H1 (cell line): ENCODE data around the gene CCNB3. TPM values are rescaled to one million over a fixed set of nuclear protein-coding genes. Genes with fewer than 3 reads are reported as not detected.

Source experiments
- CTCF ChIA-PET: fragments of 300-600 bp; sonication (Branson Sonifier 250); formaldehyde crosslinking; loops from one replicate; lab custom pipeline; 2021; ENCODE audit not compliant: partially characterized antibody; lab: Charles Lee
- POLR2A ChIA-PET: fragments of 300-600 bp; sonication (Branson Sonifier 250); formaldehyde crosslinking; loops from one replicate; lab custom pipeline; 2021; ENCODE audit warnings: inconsistent platforms; ENCODE audit not compliant: partially characterized antibody; lab: Charles Lee
- DNase-seq, 2 experiments: peaks; one replicate each; pipeline versions ENCODE4 v3.0.0 to v3.0.0-alpha.2; 2010 to 2022; ENCODE audit warnings: low spot score in 2 of 2, low read depth in 1 of 2, mixed read lengths in 1 of 2
- FAIRE-seq: peaks from 2 replicates; lab custom pipeline; 2011; peaks lifted over from hg19 to GRCh38; lab: Jason Lieb, UNC
- H2AFZ ChIP-seq: 2 replicates; pipeline ENCODE4 v1.8.1; 2012; ENCODE audit warnings: low read length, inconsistent platforms
- H2AK5ac ChIP-seq: 2 replicates; pipeline ENCODE4 v1.6.1; 2013; ENCODE audit warnings: low read depth, low read length
- H2BK120ac ChIP-seq: replicated peaks from 2 replicates; pipeline ENCODE3; 2013; ENCODE audit warnings: low read depth, low read length, inconsistent platforms
- H2BK12ac ChIP-seq: 2 replicates; pipeline ENCODE4 v1.6.1; 2013; ENCODE audit warnings: low read depth, low read length
- H2BK15ac ChIP-seq: 2 replicates; pipeline ENCODE4 v1.6.1; 2013; ENCODE audit warnings: low read length
- H2BK20ac ChIP-seq: 2 replicates; pipeline ENCODE4 v1.6.1; 2013; ENCODE audit warnings: low read length
- H2BK5ac ChIP-seq: 2 replicates; pipeline ENCODE4 v1.6.1; 2013; ENCODE audit warnings: low read depth, low read length
- H3K14ac ChIP-seq: 2 replicates; pipeline ENCODE4 v1.6.1; 2013; ENCODE audit warnings: inconsistent platforms; ENCODE audit not compliant: insufficient read length
- H3K18ac ChIP-seq: 2 replicates; pipeline ENCODE4 v1.6.1; 2013; ENCODE audit warnings: low read length; ENCODE audit errors: extremely low read depth
- H3K23ac ChIP-seq: 2 replicates; pipeline ENCODE4 v1.6.1; 2013; ENCODE audit warnings: inconsistent platforms; ENCODE audit not compliant: insufficient read length
- H3K23me2 ChIP-seq: 2 replicates; pipeline ENCODE4 v1.6.1; 2013; ENCODE audit warnings: low read depth, low read length
- H3K27ac ChIP-seq: 2 replicates; pipeline ENCODE4 v1.6.1; 2011; ENCODE audit warnings: low read depth, low read length, inconsistent platforms
- H3K27me3 ChIP-seq, 4 experiments: replicated peaks in 1 of 4; 1 replicate in 1 of 4; 2 replicates in 3 of 4; pipeline versions ENCODE4 v1.6.1 to v1.8.1; 2011 to 2013; ENCODE audit warnings: low read length in 3 of 4, mild to moderate bottlenecking in 3 of 4, inconsistent platforms in 2 of 4, mixed read lengths in 2 of 4, moderate library complexity in 1 of 4; ENCODE audit not compliant: control insufficient read depth in 3 of 4, insufficient read depth in 3 of 4; ENCODE audit errors: extremely low read depth in 1 of 4
- H3K36me3 ChIP-seq, 4 experiments: 2 replicates each; pipeline versions ENCODE4 v1.6.1 to v1.8.1; 2011 to 2013; ENCODE audit warnings: mild to moderate bottlenecking in 4 of 4, low read length in 3 of 4, moderate library complexity in 2 of 4, control low read depth in 1 of 4, inconsistent platforms in 1 of 4; ENCODE audit not compliant: insufficient read depth in 4 of 4, control insufficient read depth in 2 of 4
- H3K4ac ChIP-seq: replicated peaks from 2 replicates; pipeline ENCODE3; 2013; ENCODE audit warnings: low read length, low read depth, mixed read lengths, inconsistent platforms; ENCODE audit not compliant: insufficient read length
- H3K4me1 ChIP-seq, 4 experiments: replicated peaks in 1 of 4; 1 replicate in 1 of 4; 2 replicates in 3 of 4; pipeline versions ENCODE4 v1.6.1 to v1.8.1; 2011 to 2013; ENCODE audit warnings: low read length in 3 of 4, inconsistent platforms in 2 of 4, mixed read lengths in 1 of 4; ENCODE audit not compliant: insufficient read depth in 4 of 4, control insufficient read depth in 3 of 4
- H3K4me2 ChIP-seq, 2 experiments: 2 replicates each; pipeline versions ENCODE4 v1.6.1 to v1.8.1; 2011 to 2013; ENCODE audit warnings: low read depth in 2 of 2, low read length in 2 of 2, control low read depth in 1 of 2, inconsistent platforms in 1 of 2, mild to moderate bottlenecking in 1 of 2; ENCODE audit not compliant: insufficient read depth in 1 of 2
- H3K4me3 ChIP-seq, 4 experiments: fragments of 200-600, 300-600 bp in 1 of 4; sonication (generic), shearing (Covaris generic), sonication (Bioruptor Twin) in 1 of 4; 2 replicates each; pipeline versions ENCODE4 v1.5.1 to v1.8.1; 2011 to 2016; ENCODE audit warnings: low read length in 4 of 4, low read depth in 3 of 4, control low read depth in 2 of 4, inconsistent platforms in 2 of 4, mild to moderate bottlenecking in 2 of 4, mixed read lengths in 1 of 4, moderate library complexity in 1 of 4; ENCODE audit not compliant: insufficient read depth in 2 of 4; ENCODE audit errors: extremely low read depth in 1 of 4
- H3K56ac ChIP-seq: replicated peaks from 2 replicates; pipeline ENCODE3; 2013; ENCODE audit warnings: low read depth, mild to moderate bottlenecking, mixed read lengths, low read length, inconsistent platforms; ENCODE audit not compliant: insufficient read length
- H3K79me1 ChIP-seq: 2 replicates; pipeline ENCODE4 v1.6.1; 2013; ENCODE audit warnings: low read depth, low read length, control low read depth
- H3K79me2 ChIP-seq, 2 experiments: 2 replicates each; pipeline versions ENCODE4 v1.6.1 to v1.8.1; 2012 to 2013; ENCODE audit warnings: low read length in 2 of 2, mild to moderate bottlenecking in 2 of 2, inconsistent platforms in 1 of 2; ENCODE audit not compliant: insufficient read depth in 2 of 2, control insufficient read depth in 1 of 2
- H3K9ac ChIP-seq, 4 experiments: replicated peaks in 1 of 4; 1 replicate in 1 of 4; 2 replicates in 3 of 4; pipeline versions ENCODE4 v1.6.1 to v1.8.1; 2011 to 2013; ENCODE audit warnings: low read depth in 3 of 4, low read length in 3 of 4, control low read depth in 2 of 4, mild to moderate bottlenecking in 2 of 4, moderate library complexity in 2 of 4, inconsistent platforms in 1 of 4; ENCODE audit errors: extremely low read depth in 1 of 4
- H3K9me3 ChIP-seq, 2 experiments: 2 replicates each; pipeline versions ENCODE4 v1.6.1 to v1.8.1; 2012 to 2013; ENCODE audit warnings: mild to moderate bottlenecking in 2 of 2, moderate library complexity in 2 of 2, control low read depth in 1 of 2, inconsistent platforms in 1 of 2, low read depth in 1 of 2, low read length in 1 of 2, mixed read lengths in 1 of 2; ENCODE audit not compliant: insufficient read depth in 2 of 2
- H4K20me1 ChIP-seq, 2 experiments: replicated peaks in 1 of 2; 2 replicates each; pipeline versions ENCODE3 to v1.8.1; 2011 to 2013; ENCODE audit warnings: inconsistent platforms in 2 of 2, low read length in 2 of 2, mild to moderate bottlenecking in 1 of 2; ENCODE audit not compliant: insufficient read depth in 2 of 2, control insufficient read depth in 1 of 2
- H4K5ac ChIP-seq: 2 replicates; pipeline ENCODE4 v1.6.1; 2013; ENCODE audit warnings: low read length, low read depth, mixed read lengths, inconsistent platforms; ENCODE audit not compliant: insufficient read length
- H4K8ac ChIP-seq: 2 replicates; pipeline ENCODE4 v1.8.0; 2013; ENCODE audit warnings: mild to moderate bottlenecking, moderate library complexity, low read length, inconsistent platforms; ENCODE audit not compliant: insufficient read depth; ENCODE audit errors: extremely low read depth
- H4K91ac ChIP-seq: replicated peaks from 2 replicates; pipeline ENCODE3; 2013; ENCODE audit warnings: low read length, mixed read lengths, inconsistent platforms; ENCODE audit not compliant: insufficient read length
- BRCA1 ChIP-seq: IDR thresholded peaks from 2 replicates; pipeline ENCODE4 v1.6.1; 2012; ENCODE audit warnings: low read depth, low read length, improper control_type of control experiment
- RXRA ChIP-seq: IDR thresholded peaks from 2 replicates; pipeline ENCODE4 v1.6.1; 2011; ENCODE audit warnings: low read depth, mild to moderate bottlenecking, low read length, moderate library complexity; ENCODE audit not compliant: insufficient read depth
- SIN3A ChIP-seq, 2 experiments: IDR thresholded peaks in 1 of 2; conservative IDR thresholded peaks in 1 of 2; 2 replicates each; pipeline ENCODE4 v1.6.1; 2011 to 2012; ENCODE audit warnings: low read length in 2 of 2, improper control_type of control experiment in 1 of 2, low read depth in 1 of 2, mild to moderate bottlenecking in 1 of 2
- TCF12 ChIP-seq: IDR thresholded peaks from 2 replicates; pipeline ENCODE4 v1.6.1; 2011; ENCODE audit warnings: low read depth, mild to moderate bottlenecking, low read length
- WGBS, 2 experiments: shearing (Covaris generic) in 1 of 2; methylation state at CpG; one replicate each; pipeline versions ENCODE4 v1.1.6 to v1.1.7; 2013 to 2015; ENCODE audit warnings: low lambda C conversion rate in 2 of 2, mixed read lengths in 2 of 2, inconsistent platforms in 1 of 2, low coverage in 1 of 2, missing lambda C conversion rate in 1 of 2; ENCODE audit not compliant: insufficient replicate concordance in 2 of 2, insufficient coverage in 1 of 2, insufficient read length in 1 of 2; ENCODE audit errors: extremely low coverage in 1 of 2, missing lambda C conversion rate in 1 of 2; 5-methylcytosine and 5-hydroxymethylcytosine counted together
- polyA plus RNA-seq, 7 experiments: library from polyadenylated mRNA; depleted of rRNA in 3 of 7; stranded (reverse) in 5 of 7; unstranded in 2 of 7; fragments of >200 nt in 5 of 7; fragments of 200-250 nt in 2 of 7; gene quantifications; 1 replicate in 5 of 7; 2 replicates in 1 of 7; 4 replicates in 1 of 7; pipeline versions ENCODE4 v1.2.1 to v1.2.3, GENCODE V29; 2011 to 2013; ENCODE audit warnings: missing spikeins in 2 of 7, mixed read lengths in 2 of 7
- total RNA-seq: library from RNA; stranded (reverse); fragmentation: NEBNext Ultra II Directional; extraction: Animal tissue kit (Norgen Biotek cat#: 25700); gene quantifications from 2 replicates; pipeline ENCODE4 v1.2.1, GENCODE V29; 2021
- TF ChIP-seq, protein P1 (sequence below): IDR thresholded peaks from 2 replicates; pipeline ENCODE4 v1.6.1; 2011; ENCODE audit warnings: low read length, improper control_type of control experiment

CCNB3 gene
- total and polyA plus RNA-seq, 2 of the 8 experiments (the other 6 are each of a cell fraction or from before 2014, with no cell fraction given) = 0.09 to 0.30 TPM

DNA sequence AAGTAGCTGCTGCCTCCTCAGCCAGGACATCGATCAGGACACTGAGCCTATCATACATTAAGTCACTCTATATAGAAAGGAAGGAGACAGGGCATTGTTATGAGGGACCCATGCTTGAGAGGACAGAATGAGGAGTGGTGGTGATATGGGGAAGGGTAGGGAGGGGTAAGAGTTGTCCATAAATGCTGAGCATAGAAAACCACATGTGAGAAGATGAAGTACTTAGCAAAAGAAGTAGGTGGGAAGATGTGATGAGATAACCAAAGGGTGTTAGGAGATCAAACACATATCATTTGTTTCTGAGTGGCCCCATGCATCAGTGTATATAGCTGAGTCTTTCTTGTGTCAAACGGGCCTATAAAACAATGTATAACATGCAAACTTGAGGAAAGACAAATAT lies 182.0 kb downstream of the CCNB3 start:
- Histone ChIP-seq H3K56ac (no peak overlapping the region), H3K14ac (no peak overlapping the region)
- no peak for TF ChIP-seq TCF12
- no peak for TF ChIP-seq SIN3A (conservative IDR thresholded peaks at IDR 0.05 in 1 of 2, IDR thresholded peaks at IDR 0.05 in 1 of 2; ENCODE audit: low read depth in 1 of 2, low read length in 2 of 2)
- TF ChIP-seq, protein P1, sequence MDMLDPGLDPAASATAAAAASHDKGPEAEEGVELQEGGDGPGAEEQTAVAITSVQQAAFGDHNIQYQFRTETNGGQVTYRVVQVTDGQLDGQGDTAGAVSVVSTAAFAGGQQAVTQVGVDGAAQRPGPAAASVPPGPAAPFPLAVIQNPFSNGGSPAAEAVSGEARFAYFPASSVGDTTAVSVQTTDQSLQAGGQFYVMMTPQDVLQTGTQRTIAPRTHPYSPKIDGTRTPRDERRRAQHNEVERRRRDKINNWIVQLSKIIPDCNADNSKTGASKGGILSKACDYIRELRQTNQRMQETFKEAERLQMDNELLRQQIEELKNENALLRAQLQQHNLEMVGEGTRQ = no peak
- no peak for TF ChIP-seq RXRA
- TF ChIP-seq BRCA1 = no peak
- TF ChIP-seq, all 59 proteins: peak for 0
- POLR2A ChIA-PET = no interaction called here
- no peak overlapping the region for H4K8ac ChIP-seq
- FAIRE-seq (no peak), DNase-seq (no peak)
- H2AK5ac ChIP-seq = no peak overlapping the region
- no peak overlapping the region for H2BK12ac ChIP-seq
- no peaks in the 10 kb centered on the region for H3K79me1 ChIP-seq
- H2BK5ac ChIP-seq = no peak overlapping the region
- no peak overlapping the region for H2BK20ac ChIP-seq
- no peaks in the 10 kb centered on the region for H3K79me2 ChIP-seq
- H4K91ac ChIP-seq = no peak overlapping the region
- H3K9ac ChIP-seq = no peak overlapping the region
- no peaks in the 10 kb centered on the region for H3K9me3 ChIP-seq
- no peak overlapping the region for H3K23ac ChIP-seq
- no peaks in the 10 kb centered on the region for H3K4me1 ChIP-seq
- H3K36me3 ChIP-seq = peaks cover 0 to 9% (median 7%) of the 10 kb centered on the region in 4 experiments; a peak in 3 of 8 replicates
- no peaks in the 10 kb centered on the region for H3K27me3 ChIP-seq
- CTCF ChIA-PET = no interaction called here
- H2BK15ac ChIP-seq = no peak overlapping the region
- H4K20me1 ChIP-seq = no peaks in the 10 kb centered on the region
- no peaks in the 10 kb centered on the region for H3K23me2 ChIP-seq
- H3K4me3 ChIP-seq = no peak overlapping the region
- H3K4me2 ChIP-seq = no peak overlapping the region
- no peak overlapping the region for H4K5ac ChIP-seq
- no peak overlapping the region for H2BK120ac ChIP-seq
- H3K4ac ChIP-seq = no peak overlapping the region
- H2AFZ ChIP-seq = no peak overlapping the region
- 90% methylated on average over 2 of the region's 2 CpGs; no CpG with 5 or more reads in 1 of the 2 experiments for WGBS, 2 experiments
- no peak overlapping the region for H3K27ac ChIP-seq
- no peak overlapping the region for H3K18ac ChIP-seq
